ENCODE measurements around the gene EPB41L1.
A peak's percentile ranks its signal among the peaks of the same experiment; 100 is the strongest.

The EPB41L1 gene

DNA sequence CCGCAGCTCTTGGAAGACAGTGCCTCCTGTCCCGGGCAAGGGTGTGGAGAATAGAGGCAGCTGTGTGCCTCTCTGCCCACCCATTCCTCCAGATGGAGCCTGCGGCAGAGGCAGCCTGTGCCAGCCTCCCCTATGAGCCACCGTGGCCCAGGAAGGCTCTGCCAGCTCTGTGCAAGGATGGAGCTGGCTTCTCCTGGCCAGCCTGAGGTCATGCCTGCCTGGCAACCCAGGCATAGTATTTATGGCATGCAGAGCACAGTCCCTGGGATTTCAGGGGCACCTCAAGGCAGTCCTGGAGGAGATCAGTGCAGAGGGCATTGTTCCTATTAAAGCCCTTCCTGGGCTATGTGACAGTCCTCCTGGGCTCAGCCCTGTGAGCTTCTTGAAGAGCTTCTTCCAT, 1.5 kb downstream of the EPB41L1 start:
- peak; percentile 77 for DNase-seq (ENCODE audit: low spot score)

DNA sequence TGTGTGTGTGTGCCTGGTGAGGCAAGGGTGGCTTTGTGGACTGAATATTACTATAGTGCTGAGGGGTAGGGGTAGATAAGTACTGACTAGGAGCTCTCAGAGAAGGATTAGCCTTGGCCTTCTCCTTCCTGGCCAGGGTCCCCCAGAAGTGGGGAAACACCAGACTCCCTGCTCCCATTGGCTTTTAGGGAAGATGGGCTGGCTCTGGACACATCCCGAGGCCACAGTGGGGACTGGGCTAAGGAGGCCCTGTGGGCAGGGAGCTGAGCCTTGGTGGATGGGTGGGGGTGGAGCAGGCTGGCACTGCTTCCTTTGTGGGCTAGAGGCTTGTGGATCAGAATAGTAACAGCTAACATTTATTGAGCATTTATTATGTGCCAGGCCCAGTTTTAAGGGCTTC, 3.1 kb downstream of the EPB41L1 start:
- no peak for DNase-seq (ENCODE audit: low spot score)

DNA sequence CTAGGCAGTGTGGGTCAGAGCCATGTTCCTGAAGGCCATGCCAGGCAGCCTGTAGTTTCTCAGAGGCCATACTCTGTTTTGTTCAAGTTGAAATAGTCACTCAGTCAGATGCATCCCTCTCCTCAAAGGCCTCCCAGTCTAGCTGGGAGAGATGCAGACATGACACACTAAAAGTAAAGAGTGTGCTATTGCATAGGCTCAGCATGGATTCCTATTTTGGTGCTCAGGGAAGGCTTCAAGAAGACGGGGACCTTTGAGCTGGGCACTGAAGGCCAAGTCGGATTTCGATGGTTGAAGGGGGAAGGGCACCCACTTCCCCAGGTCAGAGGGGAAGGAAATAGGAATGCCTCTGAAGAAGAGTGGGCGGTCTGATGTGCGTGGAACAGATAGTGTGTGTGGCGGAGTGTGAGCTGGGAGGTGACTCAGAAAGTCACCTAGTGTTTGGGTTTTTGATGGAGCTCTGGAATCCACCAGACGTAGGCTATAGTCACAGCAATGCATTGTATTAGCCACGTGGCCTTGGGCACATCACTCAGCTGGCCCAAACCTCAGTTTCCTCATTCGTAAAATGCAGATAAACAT, 3.7 kb downstream of the EPB41L1 start:
- no peak for DNase-seq (ENCODE audit: low spot score)

DNA sequence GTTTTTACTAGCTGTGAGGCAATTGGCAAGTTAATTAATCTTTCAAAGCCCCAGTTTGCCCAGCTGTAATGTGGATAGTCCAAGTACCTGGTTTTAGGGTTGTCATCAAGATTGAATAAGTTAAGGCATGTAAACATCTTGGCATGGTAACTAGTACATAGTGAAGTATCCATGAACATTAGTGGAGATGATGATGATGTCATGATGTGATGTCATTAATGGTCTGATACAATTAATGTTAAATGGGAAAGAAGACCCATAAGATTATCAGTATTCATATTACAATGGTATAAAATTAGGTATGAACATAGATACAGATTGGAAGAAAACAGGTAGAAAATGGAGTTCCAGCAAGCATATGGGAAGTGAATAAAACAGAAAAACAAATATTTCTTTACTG, 5.3 kb downstream of the EPB41L1 start:
- DNase-seq (ENCODE audit: low spot score) = no peak

- DNase-seq (ENCODE audit: low spot score) = no peak
These were observed 7.9 kb downstream of the EPB41L1 start for GRCh38 chr20:36162272-36162966.

DNA sequence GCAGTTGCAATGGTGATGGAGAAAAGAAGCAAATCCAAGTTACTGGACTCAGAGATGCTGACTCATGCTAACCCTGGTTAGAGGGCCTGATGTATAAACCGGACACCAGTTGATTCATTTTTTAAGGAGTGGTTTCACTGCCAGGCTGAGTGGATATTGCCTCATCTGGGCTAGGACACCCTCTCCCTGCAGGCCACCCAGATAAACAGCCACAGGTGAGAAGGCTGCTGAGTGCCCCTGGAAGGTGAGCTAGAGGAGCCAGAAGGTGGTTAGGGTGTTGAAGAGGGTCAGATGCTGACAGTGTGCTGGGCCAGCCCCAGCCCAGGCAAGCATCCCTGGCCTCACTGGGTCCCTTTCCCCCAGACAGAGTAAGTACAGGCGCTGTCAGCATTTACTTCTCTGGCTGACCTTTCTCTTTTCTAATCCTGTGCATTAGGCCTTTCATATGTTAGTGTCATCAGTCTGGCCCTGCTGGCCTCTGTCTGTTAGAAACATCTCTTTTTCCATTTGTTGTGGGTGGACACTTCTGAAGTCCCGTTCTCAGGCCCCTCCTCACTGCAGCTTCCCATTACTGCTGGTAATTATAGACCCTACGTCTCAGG, 13.5 kb downstream of the EPB41L1 start:
- DNase-seq (ENCODE audit: low spot score) = no peak

DNA sequence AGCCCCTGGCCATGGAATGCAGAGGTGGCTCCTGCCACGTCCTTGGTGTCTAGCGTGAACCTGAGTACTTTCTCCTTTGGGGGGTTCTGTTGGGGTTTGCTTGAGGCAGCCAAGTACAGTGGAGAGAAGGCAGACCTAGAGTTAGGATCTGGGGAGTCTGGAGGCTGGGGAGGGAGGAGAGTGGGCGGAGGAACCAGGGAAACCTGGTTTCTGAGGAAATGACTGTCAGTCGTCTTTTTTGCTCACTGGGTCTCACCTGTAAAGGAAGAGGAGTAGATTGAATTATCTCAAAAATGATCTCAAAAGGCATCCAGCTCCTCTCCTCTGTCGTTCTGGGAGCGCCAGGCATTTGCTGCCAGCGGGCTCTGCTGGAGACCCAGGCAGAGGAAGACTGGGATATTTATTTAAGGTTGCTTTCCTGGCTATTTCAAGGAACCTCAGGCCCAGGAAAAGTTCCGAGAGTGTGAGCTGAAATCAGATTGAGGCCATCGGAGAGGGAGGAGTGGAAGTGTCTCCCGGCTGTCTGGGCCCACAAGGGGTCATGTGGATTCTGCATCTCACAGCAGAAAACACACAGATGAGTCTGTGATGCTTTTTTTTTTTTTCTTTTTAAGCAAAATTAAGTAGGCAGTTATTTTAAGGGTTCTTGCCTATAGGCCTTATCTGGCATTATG, 16.1 kb downstream of the EPB41L1 start:
- no peak for DNase-seq (ENCODE audit: low spot score)

- no peak for DNase-seq (ENCODE audit: low spot score)
These were observed 19.0 kb downstream of the EPB41L1 start for GRCh38 chr20:36173451-36173933.

GRCh38 chr20:36175016-36175415, 20.5 kb downstream of the EPB41L1 start:
- DNase-seq (ENCODE audit: low spot score) = no peak

DNA sequence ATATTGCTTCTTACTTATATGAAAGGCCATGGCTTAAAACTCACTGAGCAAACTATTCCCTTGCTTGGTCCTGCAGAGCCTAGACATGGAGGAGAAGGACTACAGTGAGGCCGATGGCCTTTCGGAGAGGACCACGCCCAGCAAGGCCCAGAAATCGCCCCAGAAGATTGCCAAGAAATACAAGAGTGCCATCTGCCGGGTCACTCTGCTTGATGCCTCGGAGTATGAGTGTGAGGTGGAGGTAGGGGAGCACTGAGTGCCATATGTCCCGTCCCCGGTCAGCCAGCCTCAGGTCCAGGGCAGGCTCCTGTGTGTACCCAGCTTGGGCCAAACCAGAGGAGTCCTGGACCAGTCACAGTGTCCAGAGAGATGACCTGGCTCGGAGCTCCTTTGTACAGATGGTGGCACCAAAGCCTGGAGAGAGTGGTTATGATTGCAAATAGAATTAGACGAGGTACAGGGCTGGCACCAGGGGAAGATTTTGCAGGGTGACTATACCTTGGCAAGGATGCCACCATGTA, 21.0 kb downstream of the EPB41L1 start:
- DNase-seq (ENCODE audit: low spot score) = no peak

GRCh38 chr20:36177716-36178115, 23.2 kb downstream of the EPB41L1 start:
- no peak for DNase-seq (ENCODE audit: low spot score)

DNA sequence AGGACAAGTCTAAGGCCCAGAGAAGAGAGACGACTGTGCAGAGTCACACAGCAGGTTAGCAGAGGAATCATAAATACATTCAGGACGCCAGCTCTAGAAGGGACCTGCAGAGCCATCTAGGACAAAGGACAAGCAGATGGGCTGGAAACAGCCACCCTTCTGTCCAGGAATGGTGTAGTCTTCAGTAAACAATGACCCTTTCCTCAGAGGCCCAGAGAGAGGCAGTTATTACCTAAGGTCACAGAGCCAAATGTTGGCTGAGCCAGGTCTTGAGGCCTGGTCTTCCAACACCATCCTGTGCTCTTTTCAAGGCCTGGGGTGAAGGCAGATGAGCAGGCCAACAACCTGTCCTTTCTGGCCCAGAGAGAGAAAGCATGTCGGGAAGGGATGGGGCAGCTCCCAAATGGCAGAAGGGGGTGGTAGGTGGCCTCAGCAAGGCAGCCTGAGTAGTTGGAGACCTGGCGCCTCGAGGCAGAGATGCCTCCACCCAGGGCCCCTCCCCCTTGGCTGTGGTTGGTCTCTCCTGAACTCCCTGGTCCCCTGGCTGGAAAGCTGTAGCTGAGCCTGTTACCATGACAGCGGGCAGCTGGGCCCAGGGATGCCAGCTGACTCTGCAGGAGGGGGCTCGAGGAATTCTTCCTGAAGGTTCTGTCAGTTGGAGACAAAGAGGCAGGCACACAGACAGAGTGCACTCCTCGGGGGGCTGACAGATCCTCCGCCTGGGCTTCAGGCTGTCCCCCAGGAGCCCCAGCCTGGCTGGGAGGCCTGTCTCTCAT, 24.8 kb downstream of the EPB41L1 start:
- DNase-seq (ENCODE audit: low spot score) = no peak

DNA sequence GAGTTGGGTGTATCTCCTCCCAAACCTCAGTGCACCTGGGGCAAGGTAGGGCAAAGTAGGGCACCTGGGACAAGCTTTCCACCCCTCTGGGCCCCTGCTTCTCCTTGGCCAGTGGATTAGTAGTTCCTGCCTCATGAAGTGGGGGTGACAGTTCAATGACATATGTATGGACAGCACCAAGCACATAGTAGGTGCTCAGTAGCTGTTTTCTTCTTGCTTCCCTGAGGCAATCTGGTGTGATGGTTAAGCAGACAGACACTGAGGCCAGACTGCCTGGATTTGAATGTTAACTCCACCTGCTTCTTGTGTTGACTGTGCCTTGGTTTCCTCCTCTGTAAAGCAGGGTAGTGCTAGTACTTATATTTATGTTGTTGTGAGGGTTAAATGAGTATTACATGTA, 25.8 kb downstream of the EPB41L1 start:
- DNase-seq (ENCODE audit: low spot score) = no peak

- no peak for DNase-seq (ENCODE audit: low spot score)
These were observed 27.5 kb downstream of the EPB41L1 start for GRCh38 chr20:36181934-36182603.

GRCh38 chr20:36182604-36183154, 28.1 kb downstream of the EPB41L1 start:
- DNase-seq (ENCODE audit: low spot score) = no peak

DNA sequence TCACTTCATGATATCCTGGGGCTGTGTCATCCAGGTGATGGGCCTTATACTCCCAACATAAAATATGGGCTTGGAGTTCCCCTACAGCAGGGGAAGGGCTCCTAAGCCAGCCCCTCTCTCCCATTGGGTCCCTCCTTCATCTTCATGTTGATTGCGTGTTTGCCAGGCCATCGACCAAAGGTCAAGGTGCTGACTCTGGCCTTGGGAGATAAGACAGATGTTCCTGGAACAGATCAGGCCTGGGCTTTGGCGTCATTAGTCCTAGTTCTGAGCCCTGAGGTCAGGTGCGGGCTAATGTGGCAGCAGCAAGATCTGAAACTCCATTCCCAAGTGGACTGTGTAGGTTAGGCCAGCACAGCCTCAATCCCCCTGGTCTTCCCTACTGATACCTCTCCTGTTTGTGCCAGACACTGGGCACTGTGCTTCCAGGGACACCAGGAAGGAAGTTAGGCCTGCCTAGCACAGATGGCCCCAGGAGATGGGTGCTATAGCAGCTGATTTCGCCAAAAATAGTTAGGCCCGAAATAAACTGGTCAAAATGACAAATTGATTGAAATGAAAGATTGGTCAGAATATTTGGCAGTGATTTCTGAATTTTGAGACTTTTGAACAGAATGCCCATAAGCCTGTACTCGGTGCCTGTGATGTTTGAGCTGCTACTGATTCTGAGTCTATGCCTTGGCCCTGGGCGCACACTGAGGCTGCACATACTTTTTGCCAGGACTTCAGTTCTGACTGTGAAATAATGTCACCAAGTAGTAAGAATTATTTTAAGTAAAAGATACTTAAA, 28.8 kb downstream of the EPB41L1 start:
- DNase-seq (ENCODE audit: low spot score) = no peak

GRCh38 chr20:36184816-36185776, 30.6 kb downstream of the EPB41L1 start:
- DNase-seq (ENCODE audit: low spot score) = no peak

DNA sequence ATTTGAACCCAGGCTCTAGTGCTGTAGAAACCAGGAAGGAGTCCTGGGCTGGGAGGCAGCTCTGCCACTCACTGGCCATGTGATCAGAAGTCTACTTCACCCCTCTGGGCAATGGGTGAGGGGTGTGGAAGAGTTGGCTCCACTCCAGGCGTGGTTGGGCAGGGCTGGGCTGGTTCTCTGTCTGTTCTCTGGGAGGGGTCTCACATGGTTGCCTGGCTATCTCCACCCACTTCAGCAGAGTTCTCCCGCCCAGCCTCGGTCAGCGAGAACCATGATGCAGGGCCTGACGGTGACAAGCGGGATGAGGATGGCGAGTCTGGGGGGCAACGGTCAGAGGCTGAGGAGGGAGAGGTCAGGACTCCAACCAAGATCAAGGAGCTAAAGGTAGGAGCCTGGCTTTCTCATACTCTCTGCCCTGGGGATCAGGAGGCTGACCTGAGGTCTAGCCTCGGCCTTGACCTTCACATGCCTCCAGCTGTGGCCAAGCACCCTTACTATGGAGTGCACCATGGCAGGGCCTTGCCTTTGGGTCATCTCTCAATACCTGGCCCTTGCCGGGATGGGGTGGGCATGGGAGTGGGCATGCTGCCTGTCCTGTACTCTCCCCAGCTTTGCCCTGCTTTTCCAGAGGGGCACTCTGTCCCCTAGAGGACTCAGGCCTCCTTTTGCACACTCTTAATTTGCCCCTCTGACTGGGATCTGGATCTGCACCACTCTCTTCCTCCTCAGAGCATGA, 39.6 kb downstream of the EPB41L1 start:
- no peak for DNase-seq (ENCODE audit: low spot score)

All from globus pallidus (tissue), 1 donor.